ENCODE results near the gene CHRNA10. TPM values are rescaled to one million over a fixed set of nuclear protein-coding genes. Genes with fewer than 3 reads are reported as not detected.

Gene CHRNA10
- total RNA-seq = 2.8 TPM

GRCh38 chr11:3671334-3672254 is at the start of gene CHRNA10:
CHRNA10 (minus strand) TSS chr11:3671384; CDS start chr11:3671312, 72 bp downstream.

GRCh38 chr11:3644817-3645235 is 26.4 kb downstream of the CHRNA10 start, which contains the start of gene ART1:
ART1 (plus strand) TSS chr11:3645128; CDS start chr11:3659214, 14,086 bp downstream.

GRCh38 chr11:3641701-3642070 is 29.5 kb downstream of the CHRNA10 start, which contains the start of gene ART5:
ART5 (minus strand) TSS chr11:3641992; CDS start chr11:3641862, 130 bp downstream.

Small RNAs within 50 kb of the gene (small RNA-seq; reads per million reads assigned to genes)
- gene RF00019 (ENCODE audit: low replicate concordance) (not detected), gene RNU6-1143P (ENCODE audit: low replicate concordance) (not detected)

Other genes with a start within 250 kb of the CHRNA10 start
- not detected for gene ART5, start 29.4 kb downstream of the CHRNA10 start, total RNA-seq
- not detected for gene ART1, start 26.3 kb downstream of the CHRNA10 start, total RNA-seq
- gene NUP98, start 126.2 kb upstream of the CHRNA10 start, total RNA-seq = 101 TPM
- gene PGAP2, start 137.2 kb upstream of the CHRNA10 start, total RNA-seq = 25.0 TPM
- gene RHOG, start 169.6 kb upstream of the CHRNA10 start, total RNA-seq = 2.8 TPM
- 21.9 TPM for gene STIM1, start 184.3 kb upstream of the CHRNA10 start, total RNA-seq

Data from parietal lobe (tissue), 2 donors.